Fibroblast of lung (primary cell): Measurements from ENCODE around the gene ADAMTS17. TPM values are rescaled to one million over a fixed set of nuclear protein-coding genes. Genes with fewer than 3 reads are reported as not detected.
A peak's percentile ranks its signal among the peaks of the same experiment; 100 is the strongest.

ENCODE experiments used
- DNase-seq, 2 donors: peaks; one replicate each; pipeline versions ENCODE4 v3.0.0 to v3.0.0-alpha.2; 2010; ENCODE audit warnings: low read depth in 2 of 2
- H2AFZ ChIP-seq: 2 replicates; pipeline ENCODE4 v1.5.1; 2012; ENCODE audit warnings: low read length, control low read depth, inconsistent platforms
- H3K27ac ChIP-seq: 2 replicates; pipeline ENCODE4 v1.5.1; 2011; ENCODE audit warnings: low read length, control low read depth; ENCODE audit not compliant: insufficient read depth
- H3K27me3 ChIP-seq: 2 replicates; pipeline ENCODE4 v1.5.1; 2011; ENCODE audit warnings: mild to moderate bottlenecking, low read length; ENCODE audit not compliant: control insufficient read depth, insufficient read depth
- H3K36me3 ChIP-seq: 2 replicates; pipeline ENCODE4 v1.5.1; 2011; ENCODE audit warnings: low read length; ENCODE audit not compliant: control insufficient read depth, insufficient read depth
- H3K4me1 ChIP-seq: 2 replicates; pipeline ENCODE4 v1.5.1; 2011; ENCODE audit warnings: low read length; ENCODE audit not compliant: control insufficient read depth, insufficient read depth; ENCODE audit errors: extremely low read depth
- H3K4me2 ChIP-seq: 2 replicates; pipeline ENCODE4 v1.5.1; 2011; ENCODE audit warnings: low read length, control low read depth; ENCODE audit not compliant: insufficient read depth; ENCODE audit errors: extremely low read depth
- H3K4me3 ChIP-seq, 4 experiments: fragments of 200-600 bp in 1 of 4; sonication (generic) in 1 of 4; replicated peaks in 1 of 4; 2 replicates each; pipeline ENCODE4 v1.5.1; 2011 to 2016; ENCODE audit warnings: low read length in 4 of 4, low read depth in 3 of 4, mild to moderate bottlenecking in 3 of 4, control low read depth in 2 of 4, inconsistent platforms in 1 of 4, mixed read lengths in 1 of 4; ENCODE audit not compliant: insufficient read depth in 1 of 4; ENCODE audit errors: control extremely low read depth in 1 of 4
- H3K79me2 ChIP-seq: 2 replicates; pipeline ENCODE4 v1.5.1; 2012; ENCODE audit warnings: mild to moderate bottlenecking, low read length, inconsistent platforms; ENCODE audit not compliant: control insufficient read depth, insufficient read depth
- H3K9ac ChIP-seq: 2 replicates; pipeline ENCODE4 v1.5.1; 2011; ENCODE audit warnings: mild to moderate bottlenecking, low read length, control low read depth; ENCODE audit not compliant: insufficient read depth
- H3K9me3 ChIP-seq: 2 replicates; pipeline ENCODE4 v1.5.1; 2012; ENCODE audit warnings: low read depth, low read length; ENCODE audit not compliant: control insufficient read depth, insufficient read depth
- H4K20me1 ChIP-seq: 2 replicates; pipeline ENCODE4 v1.5.1; 2011; ENCODE audit warnings: low read length; ENCODE audit not compliant: control insufficient read depth, insufficient read depth; ENCODE audit errors: extremely low read depth
- CTCF ChIP-seq, 2 donors: IDR thresholded peaks in 1 of 2; conservative IDR thresholded peaks in 1 of 2; 1 replicate in 1 of 2; 2 replicates in 1 of 2; pipeline ENCODE4 v1.5.1; 2011 to 2012; ENCODE audit warnings: low read length in 2 of 2, control low read depth in 1 of 2, inconsistent platforms in 1 of 2, low read depth in 1 of 2, mild to moderate bottlenecking in 1 of 2
- EZH2 ChIP-seq: IDR thresholded peaks from 2 replicates; pipeline ENCODE4 v1.5.1; 2012; ENCODE audit warnings: low read length, control low read depth, mild to moderate bottlenecking; ENCODE audit errors: missing control alignments
- polyA plus RNA-seq, 2 donors: library from polyadenylated mRNA; depleted of rRNA in 1 of 2; stranded (reverse) in 1 of 2; unstranded in 1 of 2; fragments of >200 nt; gene quantifications; 2 replicates each; pipeline ENCODE4 v1.2.1, GENCODE V29; 2011 to 2012; ENCODE audit warnings: missing spikeins in 1 of 2
- total RNA-seq: library from RNA; depleted of rRNA; stranded (reverse); fragments of >200 nt; gene quantifications from 2 replicates; pipeline ENCODE4 v1.2.1, GENCODE V29; 2014

Gene ADAMTS17
- total and polyA plus RNA-seq, 2 donors (not counting 1 experiment from before 2014, with no cell fraction given): 0.09 to 0.17 TPM

DNA sequence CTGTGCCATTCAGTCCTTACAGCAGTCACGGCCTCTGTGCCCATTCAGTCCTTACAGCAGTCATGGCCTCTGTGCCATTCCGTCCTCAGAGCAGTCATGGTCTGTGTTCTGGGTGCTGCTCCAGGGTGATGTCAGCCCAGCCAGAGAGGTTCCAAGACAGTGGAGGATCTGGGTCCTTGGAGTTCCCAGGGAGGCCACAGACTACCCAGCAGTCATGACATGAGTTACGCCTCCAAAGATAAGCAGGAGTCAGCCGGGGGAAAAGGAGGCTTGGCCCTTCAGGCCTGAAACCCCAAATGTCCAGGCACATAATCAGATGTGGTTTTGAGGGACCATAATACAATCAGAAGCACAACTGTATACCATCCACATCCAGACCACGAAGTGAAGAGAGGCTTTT, 115.7 kb downstream of the ADAMTS17 start:
- Histone ChIP-seq H3K36me3 (no peaks in the 10 kb centered on the region), H3K9me3 (no peaks in the 10 kb centered on the region), H3K27me3 (no peaks in the 10 kb centered on the region), H4K20me1 (no peaks in the 10 kb centered on the region), H3K4me2 (no peak overlapping the region), H3K4me1 (no peaks in the 10 kb centered on the region), H3K79me2 (no peaks in the 10 kb centered on the region), H3K9ac (no peak overlapping the region), H3K27ac (no peak overlapping the region), H2AFZ (no peak overlapping the region), H3K4me3 (no peak overlapping the region)
- TF ChIP-seq EZH2: no peak
- TF ChIP-seq CTCF (conservative IDR thresholded peaks at IDR 0.05 in 1 of 2, IDR thresholded peaks at IDR 0.05 in 1 of 2; ENCODE audit: low read depth in 1 of 2, low read length in 2 of 2): no peak
- DNase-seq: no peak

DNA sequence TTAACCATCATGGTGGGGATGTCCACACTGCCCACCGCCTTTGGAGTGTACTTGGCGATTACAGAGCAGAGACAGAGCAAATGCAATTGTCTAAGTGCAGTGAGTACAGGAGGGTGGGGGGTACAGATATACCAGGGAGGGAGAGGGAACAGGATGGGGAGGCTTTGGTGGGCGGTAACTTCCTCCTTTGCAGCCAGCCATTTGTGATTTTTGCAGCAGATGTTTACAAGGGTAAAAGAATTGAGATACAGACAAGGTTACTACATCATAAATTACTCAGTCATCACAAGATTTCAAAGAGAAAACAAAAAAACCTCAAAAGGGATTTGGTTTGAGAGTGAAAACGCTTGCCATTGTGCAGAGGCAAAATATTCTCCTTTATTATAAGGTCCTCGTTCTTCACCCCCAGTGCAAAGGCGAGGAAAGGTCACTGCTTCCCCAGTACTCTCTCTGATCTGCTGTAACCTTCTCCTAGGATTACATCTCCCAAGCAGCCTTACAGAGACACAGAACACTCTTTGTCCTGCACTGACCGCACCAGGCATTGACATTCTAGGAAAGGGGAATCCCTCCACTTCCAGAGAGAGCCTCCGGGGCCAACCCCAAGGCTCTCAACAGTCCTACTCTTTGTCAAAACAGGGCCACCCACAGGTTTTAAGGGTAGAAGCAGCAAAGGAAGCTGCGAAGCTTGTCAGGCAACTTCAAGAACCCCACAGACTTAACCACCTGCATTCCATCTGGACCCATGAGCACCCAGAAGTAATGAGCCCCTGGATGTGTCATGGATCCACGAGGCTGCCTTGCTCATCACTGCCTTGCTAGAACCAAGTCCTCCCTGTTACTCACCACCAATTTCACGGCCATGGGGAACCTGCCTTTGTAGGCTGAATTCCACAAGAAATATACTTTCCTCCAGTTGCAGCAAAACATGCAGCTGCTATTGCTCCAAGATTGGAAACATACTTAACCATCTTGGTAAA, 117.3 kb downstream of the ADAMTS17 start:
- Histone ChIP-seq H2AFZ (no peak overlapping the region), H3K4me3 (no peak overlapping the region), H3K4me2 (no peak overlapping the region), H3K27ac (no peak overlapping the region), H3K9me3 (no peaks in the 10 kb centered on the region), H3K9ac (no peak overlapping the region), H3K36me3 (no peaks in the 10 kb centered on the region), H3K27me3 (no peaks in the 10 kb centered on the region), H3K4me1 (no peaks in the 10 kb centered on the region), H4K20me1 (no peaks in the 10 kb centered on the region), H3K79me2 (no peaks in the 10 kb centered on the region)
- DNase-seq: peak in 1 of 2 donors; percentile 61
- TF ChIP-seq CTCF (conservative IDR thresholded peaks at IDR 0.05 in 1 of 2, IDR thresholded peaks at IDR 0.05 in 1 of 2; ENCODE audit: low read depth in 1 of 2, low read length in 2 of 2) (no peak), EZH2 (no peak)

- Histone ChIP-seq H3K79me2 (no peaks in the 10 kb centered on the region), H3K9ac (no peak overlapping the region), H4K20me1 (no peaks in the 10 kb centered on the region), H3K36me3 (no peaks in the 10 kb centered on the region), H2AFZ (no peak overlapping the region), H3K27me3 (no peaks in the 10 kb centered on the region), H3K4me2 (no peak overlapping the region), H3K4me3 (no peak overlapping the region), H3K9me3 (no peaks in the 10 kb centered on the region), H3K4me1 (no peaks in the 10 kb centered on the region), H3K27ac (no peak overlapping the region)
- DNase-seq: no peak
- no peak for TF ChIP-seq EZH2
- TF ChIP-seq CTCF (conservative IDR thresholded peaks at IDR 0.05 in 1 of 2, IDR thresholded peaks at IDR 0.05 in 1 of 2; ENCODE audit: low read depth in 1 of 2, low read length in 2 of 2): no peak
Observed at GRCh38 chr15:100222349-100222715, 119.4 kb downstream of the ADAMTS17 start.
